HEK293T (cell line): ENCODE measurements around the gene AGPAT3.

Experiments
- ARNT ChIP-seq: fragments of 450-650 bp; IDR thresholded peaks from 2 replicates; pipeline ENCODE4 v1.6.1; 2017; ENCODE audit warnings: mild to moderate bottlenecking
- HDGF ChIP-seq: fragments of 450-650 bp; IDR thresholded peaks from 2 replicates; pipeline ENCODE4 v1.6.1; 2017; ENCODE audit warnings: antibody characterized with exemption, borderline replicate concordance
- SP1 ChIP-seq: fragments of 450-650 bp; IDR thresholded peaks from 2 replicates; pipeline ENCODE4 v1.6.1; 2017

DNA sequence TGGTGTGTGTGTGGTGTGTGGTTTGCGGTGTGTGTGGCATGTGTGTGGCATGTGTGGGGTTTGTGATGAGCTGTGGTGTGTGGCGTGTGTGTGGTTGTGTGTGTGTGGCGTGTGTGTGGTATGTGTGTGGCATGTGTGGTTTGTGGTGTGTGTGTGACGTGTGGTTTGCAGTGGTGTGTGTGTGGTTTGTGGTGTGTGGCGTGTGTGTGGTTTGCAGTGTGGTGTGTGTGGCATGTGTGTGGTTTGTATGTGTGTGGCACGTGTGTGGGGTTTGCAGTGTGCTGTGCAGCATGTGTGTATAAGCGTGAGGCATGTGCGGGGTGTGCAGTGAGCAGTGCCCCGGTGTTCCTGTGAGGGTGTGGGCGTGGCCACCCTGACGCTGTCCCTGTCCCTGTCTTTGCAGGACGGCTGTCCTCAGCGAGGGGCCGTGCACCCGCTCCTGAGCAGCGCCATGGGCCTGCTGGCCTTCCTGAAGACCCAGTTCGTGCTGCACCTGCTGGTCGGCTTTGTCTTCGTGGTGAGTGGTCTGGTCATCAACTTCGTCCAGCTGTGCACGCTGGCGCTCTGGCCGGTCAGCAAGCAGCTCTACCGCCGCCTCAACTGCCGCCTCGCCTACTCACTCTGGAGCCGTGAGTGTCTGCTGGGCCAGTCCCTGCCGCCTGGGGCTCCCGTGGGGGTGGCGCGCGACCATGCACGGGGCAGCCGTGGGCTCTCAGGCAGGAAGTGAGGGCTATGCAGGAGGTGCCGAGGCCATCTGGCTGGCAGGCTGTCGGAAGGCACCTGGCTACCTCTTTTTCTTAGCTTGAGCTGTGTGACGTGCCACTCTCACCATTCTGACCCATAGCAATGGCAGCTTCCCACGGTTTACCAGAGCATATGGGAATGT, 94.5 kb downstream of the AGPAT3 start:
- TF ChIP-seq HDGF (no peak), SP1 (no peak), ARNT (no peak)
